ENCODE data around the gene FOXK1. TPM values are rescaled to one million over a fixed set of nuclear protein-coding genes. Genes with fewer than 3 reads are reported as not detected.

The FOXK1 gene
- total RNA-seq, 6 experiments from 2014 or later: 3.8 to 8.4 (median 6.9) TPM

DNA sequence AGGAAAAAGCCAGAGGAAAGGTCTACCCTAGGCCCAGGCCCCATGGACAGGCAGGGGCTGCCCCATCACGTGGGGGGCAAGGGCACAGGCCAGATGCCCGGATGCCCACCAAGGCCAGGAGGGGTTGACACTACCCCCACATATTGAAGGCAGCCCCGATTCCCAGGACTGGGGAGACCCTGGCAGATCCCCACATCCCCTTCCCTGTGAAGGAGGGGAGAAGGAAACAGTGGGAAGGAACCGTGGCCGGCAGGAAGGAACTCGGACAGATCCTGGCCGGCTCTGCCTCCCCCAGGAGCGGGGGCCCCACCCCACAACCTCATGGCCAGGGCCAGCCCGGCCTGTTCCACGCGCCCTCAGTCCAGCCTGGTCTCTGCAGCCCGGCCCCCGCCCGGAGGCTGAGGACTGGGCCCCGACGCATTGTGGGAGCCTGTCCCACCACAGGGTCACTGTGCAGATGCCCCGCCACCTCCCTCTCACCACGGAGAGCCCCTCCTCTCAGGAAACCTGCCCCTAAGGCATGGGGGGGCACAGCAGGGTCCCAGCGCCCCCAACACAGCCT is 138.4 kb downstream of the FOXK1 start:
- intact Hi-C loops (cut with DNase I): no loop called here
- H3K4me3 ChIP-seq: no peak overlapping the region
- DNase-seq (no peak), ATAC-seq (no peak)
- H3K36me3 ChIP-seq: no peaks in the 10 kb centered on the region
- no peaks in the 10 kb centered on the region for H3K9me3 ChIP-seq
- H3K4me1 ChIP-seq: no peaks in the 10 kb centered on the region
- TF ChIP-seq, protein P1, sequence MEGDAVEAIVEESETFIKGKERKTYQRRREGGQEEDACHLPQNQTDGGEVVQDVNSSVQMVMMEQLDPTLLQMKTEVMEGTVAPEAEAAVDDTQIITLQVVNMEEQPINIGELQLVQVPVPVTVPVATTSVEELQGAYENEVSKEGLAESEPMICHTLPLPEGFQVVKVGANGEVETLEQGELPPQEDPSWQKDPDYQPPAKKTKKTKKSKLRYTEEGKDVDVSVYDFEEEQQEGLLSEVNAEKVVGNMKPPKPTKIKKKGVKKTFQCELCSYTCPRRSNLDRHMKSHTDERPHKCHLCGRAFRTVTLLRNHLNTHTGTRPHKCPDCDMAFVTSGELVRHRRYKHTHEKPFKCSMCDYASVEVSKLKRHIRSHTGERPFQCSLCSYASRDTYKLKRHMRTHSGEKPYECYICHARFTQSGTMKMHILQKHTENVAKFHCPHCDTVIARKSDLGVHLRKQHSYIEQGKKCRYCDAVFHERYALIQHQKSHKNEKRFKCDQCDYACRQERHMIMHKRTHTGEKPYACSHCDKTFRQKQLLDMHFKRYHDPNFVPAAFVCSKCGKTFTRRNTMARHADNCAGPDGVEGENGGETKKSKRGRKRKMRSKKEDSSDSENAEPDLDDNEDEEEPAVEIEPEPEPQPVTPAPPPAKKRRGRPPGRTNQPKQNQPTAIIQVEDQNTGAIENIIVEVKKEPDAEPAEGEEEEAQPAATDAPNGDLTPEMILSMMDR (IDR thresholded peaks at IDR 0.05): no peak
- no peak for TF ChIP-seq POLR2A (IDR thresholded peaks at IDR 0.05)
- no peaks in the 10 kb centered on the region for H3K27me3 ChIP-seq
- 60% methylated on average over 2 of the region's 19 CpGs for WGBS (ENCODE audit: insufficient coverage, low coverage, low lambda C conversion rate, missing lambda C conversion rate)
- no peak overlapping the region for H3K27ac ChIP-seq

Small RNAs within 50 kb of the gene (microRNA-seq; reads per million reads assigned to microRNA genes)
- gene MIR4656: 0 reads per million in 2 donors

Small RNAs within 50 kb of the gene (small RNA-seq; reads per million reads assigned to genes)
- gene MIR4656 (0 reads per million in 2 experiments), gene RF00019 (0 reads per million in 2 experiments)

Other genes with a start within 250 kb of the FOXK1 start
- 10 to 100 TPM in 5 of 6 experiments, 1 to 10 TPM in 1; 9.7 to 23.6 (median 14.2) TPM for gene AP5Z1, start 93.3 kb downstream of the FOXK1 start, total RNA-seq
- gene PAPOLB, start 179.7 kb downstream of the FOXK1 start, total RNA-seq: not detected
- gene RADIL, start 201.4 kb downstream of the FOXK1 start, total RNA-seq: 1 to 10 TPM in 1 of 6 experiments, under 1 TPM in 3, not detected in 2; 0.20 to 1.6 (median 0.34) TPM

Measured in right lobe of liver (tissue), 6 donors.